RPMI8226 (cell line): ENCODE data around the gene SEPTIN3.
"Not testable (repeated sequence)": the region's sequence is repeated elsewhere in the genome, so short reads cannot be mapped to it uniquely, and the experiment has no call there.

ENCODE experiments used
- DNase-seq: peaks from one replicate; pipeline ENCODE4 v3.0.0-alpha.2; 2015

The SEPTIN3 gene

GRCh38 chr22:41940832-41941765, 28.1 kb upstream of the SEPTIN3 start:
- DNase-seq = peak; percentile 74

- no peak for DNase-seq
These were observed 25.5 kb upstream of the SEPTIN3 start for GRCh38 chr22:41943661-41944209.

GRCh38 chr22:41946629-41947423, 22.4 kb upstream of the SEPTIN3 start, which contains the start of gene CENPM:
TSS of gene CENPM (minus strand) at chr22:41947152. CDS start at chr22:41947076, 76 bp downstream.
- peak; percentile 95 for DNase-seq

DNA sequence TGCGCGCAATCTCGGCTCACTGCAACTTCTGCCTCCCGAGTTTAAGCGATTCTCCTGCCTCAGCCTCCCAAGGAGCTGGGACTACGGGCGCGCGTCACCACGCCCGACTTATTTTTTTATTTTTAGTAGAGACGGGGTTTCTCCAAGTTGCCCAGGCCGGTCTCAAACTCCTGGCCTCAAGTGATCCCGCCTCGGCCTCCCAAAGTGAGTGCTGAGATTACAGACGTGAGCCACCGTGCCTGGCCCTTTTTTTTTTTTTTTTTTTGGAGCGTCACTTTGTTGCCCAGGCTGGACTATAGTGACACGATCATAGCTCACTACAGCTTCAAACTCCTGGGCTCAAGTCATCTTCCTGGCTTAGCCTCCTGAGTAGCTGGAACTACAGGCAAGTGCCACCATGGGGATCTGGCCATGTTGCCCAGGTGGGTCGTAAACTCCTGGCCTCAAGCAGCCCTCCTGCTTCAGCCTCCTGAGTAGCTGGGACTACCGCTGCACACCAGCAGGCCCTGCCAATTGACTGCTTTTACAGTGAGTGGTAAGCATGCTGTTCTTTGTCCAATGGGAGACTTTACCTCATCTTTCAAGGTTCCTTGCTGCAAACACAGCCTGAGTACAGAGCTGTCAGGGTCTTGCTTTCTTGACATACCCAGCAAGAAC, 21.7 kb upstream of the SEPTIN3 start:
- no peak for DNase-seq

DNA sequence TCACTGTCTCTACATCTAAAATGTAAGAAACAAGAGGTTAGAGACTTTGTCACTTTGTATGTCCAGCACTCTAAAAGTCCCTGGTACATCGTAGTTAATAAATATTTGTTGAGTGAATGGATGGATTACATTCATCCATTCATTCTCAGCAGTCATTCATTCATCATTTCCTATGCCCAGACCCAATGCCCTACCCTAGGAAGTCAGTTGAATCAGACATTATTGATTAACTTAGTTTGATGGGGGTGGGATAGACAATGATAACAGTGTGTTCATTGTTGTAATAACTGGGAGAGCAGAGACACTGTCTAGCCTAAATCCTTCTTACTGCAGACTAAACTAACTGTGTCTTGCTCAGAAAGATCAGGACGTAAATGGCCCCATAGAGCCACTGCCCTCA, 21.1 kb upstream of the SEPTIN3 start:
- DNase-seq = no peak

- not testable (repeated sequence) for DNase-seq
These were observed 20.3 kb upstream of the SEPTIN3 start for GRCh38 chr22:41948928-41949296.

DNA sequence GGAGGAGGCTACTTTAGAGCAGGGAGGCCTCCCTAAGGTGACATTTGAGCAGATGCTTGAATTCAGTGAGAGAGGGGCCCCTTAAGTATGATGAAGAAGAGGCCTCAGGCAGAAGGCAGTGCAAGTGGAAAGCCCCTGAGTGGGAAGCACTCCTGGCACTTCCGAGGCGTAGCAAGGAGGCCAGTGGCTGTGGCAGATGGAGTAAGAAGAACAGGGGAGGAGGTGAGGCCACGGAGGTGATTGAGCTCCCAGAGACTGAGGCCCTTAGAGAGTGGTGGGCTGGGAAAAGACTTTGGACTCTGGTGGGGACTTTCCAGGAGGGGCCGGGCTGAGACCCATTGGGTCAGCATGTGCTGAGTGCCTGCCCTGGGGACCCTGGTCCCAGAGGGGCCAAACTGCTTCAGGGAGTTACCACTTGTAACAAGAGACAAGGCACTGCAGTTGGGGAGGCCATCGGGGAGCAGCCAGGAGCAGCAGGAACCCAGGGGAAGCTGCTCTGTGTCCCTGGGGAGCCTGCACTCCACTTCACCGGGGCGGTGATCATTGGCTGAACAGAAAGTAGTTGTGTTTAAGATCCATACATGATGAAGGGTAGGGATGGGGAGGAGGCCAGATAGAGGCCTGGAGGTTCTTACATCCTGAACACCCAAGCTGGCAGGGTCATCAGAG, 19.8 kb upstream of the SEPTIN3 start:
- no peak for DNase-seq

DNA sequence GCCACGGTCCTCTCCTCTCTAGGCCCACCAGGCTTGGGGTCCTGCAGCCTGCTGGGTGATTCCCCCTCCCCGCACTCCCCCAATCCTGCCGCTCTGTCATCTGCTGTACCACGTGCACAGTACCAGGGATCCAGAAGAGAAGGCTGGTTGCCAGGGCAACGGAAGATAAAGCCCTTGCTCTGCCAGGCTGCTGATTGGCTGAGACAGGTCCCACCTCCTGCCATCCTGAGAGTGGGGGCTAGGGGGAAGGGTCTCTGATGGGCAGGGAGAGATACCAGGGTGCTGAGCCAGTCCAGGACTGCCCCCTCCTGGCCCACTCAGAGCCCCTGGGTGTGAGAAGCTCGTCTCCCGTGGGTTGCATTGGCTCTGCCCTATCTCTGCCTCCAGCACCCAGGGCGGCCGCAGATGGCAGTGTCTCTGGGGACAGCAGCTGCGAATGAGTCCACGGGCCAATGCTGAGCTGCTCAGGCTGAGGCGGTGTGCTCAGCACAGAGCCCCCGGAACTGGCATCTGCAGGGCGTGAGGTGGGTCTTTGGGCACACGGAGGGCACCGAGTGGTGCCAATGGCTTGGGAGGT, 17.3 kb upstream of the SEPTIN3 start, which contains the start of gene SMIM45:
TSS of gene SMIM45 (plus strand) at position 253 of the 577 bp plus-strand sequence.
- no peak for DNase-seq

- DNase-seq = no peak
These were observed 16.5 kb upstream of the SEPTIN3 start for GRCh38 chr22:41952713-41953112.

DNA sequence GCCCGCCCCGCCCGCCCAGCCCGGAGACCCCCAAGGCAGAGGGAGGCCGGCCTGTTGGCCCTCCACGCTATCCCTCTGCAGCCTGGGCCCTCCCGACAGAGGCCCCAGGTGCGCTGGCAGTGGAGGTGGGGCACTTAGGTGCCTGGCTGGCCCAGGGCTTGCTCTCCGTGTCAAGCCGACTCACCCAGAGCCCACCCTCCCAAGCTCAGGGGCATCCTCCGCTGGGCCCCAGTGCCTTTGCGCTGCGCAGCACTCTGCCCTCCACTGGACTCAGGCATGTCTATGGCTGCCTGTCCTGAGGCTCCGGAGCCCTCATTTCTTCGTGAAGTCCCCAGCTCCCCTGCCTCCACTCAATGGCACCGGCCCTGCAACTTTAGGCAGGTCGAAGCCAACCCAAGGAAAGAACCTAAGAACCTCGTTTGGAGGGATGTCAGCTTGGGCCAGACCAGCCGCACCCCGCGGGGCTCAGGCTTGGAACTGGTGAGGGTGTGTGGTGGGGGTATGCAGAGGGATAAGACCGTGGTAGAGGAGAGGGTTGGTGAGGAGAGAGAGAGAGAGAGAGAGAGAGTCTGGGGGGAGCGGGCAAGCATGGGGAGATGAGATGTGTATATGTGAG, 11.2 kb upstream of the SEPTIN3 start:
- DNase-seq = no peak

DNA sequence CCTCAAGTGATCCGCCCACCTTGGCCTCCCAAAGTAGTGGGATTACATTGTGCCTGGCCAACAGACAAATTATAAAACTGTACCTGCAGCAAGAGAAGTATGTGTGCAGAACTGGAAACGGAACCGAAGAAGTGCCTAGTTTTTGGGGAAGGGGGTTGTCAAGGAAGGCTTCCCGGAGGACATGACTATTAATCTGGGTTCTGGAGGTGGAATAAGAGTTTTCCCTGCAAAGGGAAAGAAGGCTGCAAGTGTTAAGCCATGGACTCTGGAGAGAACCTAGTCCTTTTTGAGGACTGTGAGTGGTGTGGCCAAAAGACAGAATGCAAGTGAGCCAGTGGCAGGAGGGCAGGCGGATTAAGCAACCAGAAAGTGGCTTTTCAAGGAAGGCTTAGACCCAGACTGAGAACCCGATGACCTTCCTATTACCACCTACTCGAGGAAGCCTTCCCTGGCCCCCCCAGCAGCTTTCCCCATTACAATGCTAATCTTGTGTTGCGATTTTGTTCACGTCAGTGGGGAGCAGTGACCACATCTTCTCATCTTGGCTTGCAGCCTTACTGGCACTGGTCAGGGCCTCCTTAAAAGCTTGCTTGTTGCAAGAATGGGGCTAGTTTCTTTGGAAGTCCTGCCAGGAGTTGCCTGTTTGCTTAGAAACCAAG, 5.7 kb upstream of the SEPTIN3 start:
- DNase-seq = no peak

GRCh38 chr22:41964112-41964491, 5.1 kb upstream of the SEPTIN3 start:
- DNase-seq = no peak

DNA sequence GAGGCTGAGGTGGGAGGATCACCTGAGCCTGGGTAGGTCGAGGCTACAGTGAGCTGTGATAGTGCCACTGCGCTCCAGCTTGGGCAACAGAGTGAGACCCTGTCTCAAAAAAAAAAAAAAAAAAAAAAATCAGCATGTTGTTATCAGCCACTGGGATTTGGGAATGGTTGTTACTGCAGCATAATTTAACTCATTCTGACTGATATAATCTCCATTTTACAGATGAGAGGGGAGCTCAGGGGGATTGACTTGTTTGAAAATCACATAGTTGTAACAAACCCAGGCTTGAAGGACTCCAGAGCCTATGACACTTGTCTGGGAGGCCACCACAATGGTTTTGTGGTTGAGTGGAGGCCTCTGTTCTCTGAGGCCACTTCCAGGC, 3.0 kb upstream of the SEPTIN3 start:
- no peak for DNase-seq

GRCh38 chr22:41966607-41967240, 2.5 kb upstream of the SEPTIN3 start:
- peak; percentile 73 for DNase-seq

DNA sequence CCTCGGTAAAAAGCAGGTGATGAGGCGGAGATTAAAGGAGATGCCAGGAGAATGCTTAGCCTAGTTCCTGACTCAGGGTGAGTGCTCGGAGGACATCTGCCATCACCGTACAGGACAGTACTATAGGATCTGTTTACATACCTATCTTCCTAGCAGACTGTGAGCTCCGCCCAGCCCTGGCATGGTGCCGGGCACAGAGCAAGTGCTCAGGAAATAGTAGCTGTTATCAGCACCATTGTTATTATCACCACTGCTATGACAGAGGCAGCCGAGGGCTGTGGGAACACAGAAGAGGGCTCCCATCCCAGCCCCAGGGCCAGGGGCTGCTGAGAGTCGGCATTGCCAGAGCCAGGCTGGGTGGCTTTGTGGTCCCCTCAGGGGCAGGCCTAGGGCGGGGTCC, 642 bp upstream of the SEPTIN3 start:
- peak; percentile 49 for DNase-seq

- no peak for DNase-seq
These were observed 1.4 kb downstream of the SEPTIN3 start for GRCh38 chr22:41970601-41971000.

DNA sequence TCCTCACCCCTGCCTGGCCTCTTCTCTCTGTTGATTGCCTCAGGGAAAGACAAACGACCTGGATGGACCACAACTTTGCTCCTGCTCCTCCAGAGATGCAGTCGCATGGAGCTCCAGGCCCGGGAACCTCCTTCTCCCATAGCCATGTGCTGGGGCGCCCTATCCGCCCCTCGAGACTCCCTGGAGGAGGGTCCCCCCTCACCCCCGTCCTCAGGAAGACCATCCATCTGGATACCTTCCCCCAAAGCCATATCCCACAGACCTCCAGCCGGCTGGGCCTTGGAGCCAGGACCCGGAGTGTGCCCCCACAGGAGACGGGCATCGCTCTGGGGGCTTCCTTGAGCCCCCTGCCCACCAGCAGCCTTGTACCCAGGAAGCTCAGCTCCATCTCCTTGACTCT, 2.2 kb downstream of the SEPTIN3 start:
- no peak for DNase-seq

DNA sequence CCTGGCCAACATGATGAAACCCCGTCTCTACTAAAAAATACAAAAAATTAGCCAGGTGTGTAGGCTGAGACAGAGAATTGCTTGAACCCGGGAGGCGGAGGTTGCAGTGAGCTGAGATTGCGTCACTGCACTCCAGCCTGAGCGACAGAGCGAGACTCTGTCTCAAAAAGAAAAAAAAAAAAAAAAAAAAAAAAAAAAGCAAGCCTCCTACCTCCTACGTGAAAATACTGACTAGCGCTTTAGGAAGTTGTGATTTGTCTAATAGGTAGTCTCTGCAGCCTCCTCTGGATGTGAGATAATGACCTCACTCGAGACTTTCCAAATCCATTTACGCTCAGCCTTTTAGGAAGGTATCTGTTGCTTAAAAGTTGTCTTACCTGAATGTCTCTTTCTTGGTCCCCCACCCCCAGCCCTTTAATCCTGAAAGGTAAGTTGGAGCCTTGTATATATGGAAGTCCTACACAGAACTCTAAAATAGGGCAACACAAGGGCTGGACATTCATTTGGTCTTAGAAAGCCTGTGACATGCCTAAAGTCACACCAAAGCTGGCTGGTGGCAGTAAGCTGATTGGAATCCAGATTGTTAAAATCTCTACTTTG, 5.5 kb downstream of the SEPTIN3 start:
- DNase-seq = no peak

- no peak for DNase-seq
These were observed 6.2 kb downstream of the SEPTIN3 start for GRCh38 chr22:41975299-41976069.
